Measurements from ENCODE around the gene PSORS1C1. TPM values are rescaled to one million over a fixed set of nuclear protein-coding genes. Genes with fewer than 3 reads are reported as not detected.

The PSORS1C1 gene
- total and polyA plus RNA-seq, 2 of the 4 experiments (the other 2 are of a cell fraction) = 0.36 to 1.1 TPM

DNA sequence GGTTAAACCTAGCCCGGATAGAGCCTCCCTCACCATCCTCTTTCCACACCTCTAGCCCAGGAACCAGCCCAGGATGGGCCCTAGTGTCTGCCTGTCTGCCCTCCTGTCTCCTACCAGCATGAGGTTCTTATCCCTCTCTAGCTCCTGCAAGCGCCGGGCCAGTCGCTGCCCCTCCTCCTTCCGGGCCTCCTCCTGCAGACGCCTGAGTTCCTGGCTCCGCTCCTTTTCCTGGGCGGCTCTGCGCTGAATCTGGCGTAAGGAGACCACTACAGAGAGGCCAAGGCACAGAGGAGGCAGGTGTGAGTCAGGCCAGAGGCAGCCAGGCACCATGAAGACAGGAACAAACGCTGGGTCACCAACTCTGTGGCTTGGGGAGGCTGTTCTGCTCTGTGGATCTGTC, 28.5 kb downstream of the PSORS1C1 start:
- Histone ChIP-seq H2BK5ac (ENCODE audit: low read depth, low read length, poor library complexity, severe bottlenecking) (peak overlapping the region; percentile 26), H3K9me3 (ENCODE audit: control insufficient read depth, insufficient read depth, low read length) (no peaks in the 10 kb centered on the region), H3K18ac (ENCODE audit: low read depth, low read length) (no peak overlapping the region), H3K4me1 (ENCODE audit: control insufficient read depth, insufficient read depth, low read length) (peaks cover 13% of the 10 kb centered on the region), H2BK15ac (ENCODE audit: low read depth, low read length) (no peak overlapping the region; the same call in 2 of the 3 replicates), H2BK20ac (ENCODE audit: low read depth, low read length) (no peak overlapping the region), H3K56ac (ENCODE audit: extremely low read depth, insufficient read depth, low read length) (no peak overlapping the region), H2AK5ac (ENCODE audit: low read depth, low read length) (no peak overlapping the region), H3K14ac (replicated peaks; ENCODE audit: low read depth, low read length) (peak overlapping the region; percentile 37; the same call in 1 of the 2 replicates), H3K36me3 (ENCODE audit: control insufficient read depth, insufficient read depth, low read length) (peaks cover 20% of the 10 kb centered on the region), H3K79me1 (ENCODE audit: low read depth in 1 of 2, low read length in 2 of 2) (no peaks in the 10 kb centered on the region), H3K9ac (ENCODE audit: low read depth, low read length) (0 out of 2 replicates have a peak overlapping the region, but pooled peaks have one; percentile 6), H4K5ac (ENCODE audit: low read depth, low read length) (no peak overlapping the region), H2AK9ac (replicated peaks; ENCODE audit: low read depth, low read length, poor library complexity) (peak overlapping the region; percentile 7), H3K27ac (ENCODE audit: insufficient read depth, low read length) (no peak overlapping the region), H2BK120ac (ENCODE audit: low read depth, low read length) (peak overlapping the region; percentile 39), H3K27me3 (ENCODE audit: control insufficient read depth, insufficient read depth, low read length) (no peaks in the 10 kb centered on the region), H3K4me3 (ENCODE audit: insufficient read depth, low read depth, low read length) (no peak overlapping the region), H4K8ac (ENCODE audit: low read depth in 2 of 2, low read length in 2 of 2) (peak overlapping the region in 1 of 2 experiments; percentile 37; a peak in 1 of 4 replicates), H2AFZ (replicated peaks; ENCODE audit: low read length, poor library complexity) (peak overlapping the region; percentile 53), H3K23ac (ENCODE audit: low read depth, low read length) (no peak overlapping the region), H3K4me2 (ENCODE audit: low read depth, low read length) (no peak overlapping the region), H3K4ac (ENCODE audit: low read depth, low read length) (0 out of 2 replicates have a peak overlapping the region, but pooled peaks have one; percentile 23), H4K91ac (ENCODE audit: insufficient read depth, low read depth, low read length) (no peak overlapping the region; the same call in 1 of the 2 replicates), H3K9me1 (ENCODE audit: insufficient read depth, low read length) (peaks cover 15% of the 10 kb centered on the region), H4K20me1 (ENCODE audit: insufficient read depth, low read length) (no peaks in the 10 kb centered on the region; the same call in 1 of the 2 replicates)
- dilution Hi-C loops (cut with HindIII; ENCODE audit: low sequenced_read_pairs, unreplicated experiment) (no loop called here), in situ Hi-C loops (cut with MboI; ENCODE audit: low sequenced_read_pairs) (no loop called here), intact Hi-C loops (cut with micrococcal nuclease) (no loop called here)
- TF ChIP-seq RAD21 (IDR thresholded peaks at IDR 0.05; ENCODE audit: low read length) (no peak), FOS (IDR thresholded peaks at IDR 0.05; ENCODE audit: low read depth, low read length) (no peak), RCOR1 (IDR thresholded peaks at IDR 0.05; ENCODE audit: insufficient replicate concordance, low read length) (no peak), MAZ (IDR thresholded peaks at IDR 0.05; ENCODE audit: borderline replicate concordance, low read depth, low read length) (no peak), MXI1 (IDR thresholded peaks at IDR 0.05; ENCODE audit: borderline replicate concordance, low read depth, low read length) (no peak), NFE2L2 (IDR thresholded peaks at IDR 0.05; ENCODE audit: low read depth, low read length) (no peak), RFX5 (IDR thresholded peaks at IDR 0.05; ENCODE audit: low read depth, low read length) (no peak), CEBPB (IDR thresholded peaks at IDR 0.05; ENCODE audit: low read depth, low read length) (peak; percentile 58; the same call in 1 of the 2 replicates), BHLHE40 (IDR thresholded peaks at IDR 0.05; ENCODE audit: low read depth, low read length) (0 out of 2 replicates have a peak, but pooled peaks have one; percentile 6), POLR2A (IDR thresholded peaks at IDR 0.05; ENCODE audit: low read depth, low read length) (no peak)
- TF ChIP-seq, protein P1, sequence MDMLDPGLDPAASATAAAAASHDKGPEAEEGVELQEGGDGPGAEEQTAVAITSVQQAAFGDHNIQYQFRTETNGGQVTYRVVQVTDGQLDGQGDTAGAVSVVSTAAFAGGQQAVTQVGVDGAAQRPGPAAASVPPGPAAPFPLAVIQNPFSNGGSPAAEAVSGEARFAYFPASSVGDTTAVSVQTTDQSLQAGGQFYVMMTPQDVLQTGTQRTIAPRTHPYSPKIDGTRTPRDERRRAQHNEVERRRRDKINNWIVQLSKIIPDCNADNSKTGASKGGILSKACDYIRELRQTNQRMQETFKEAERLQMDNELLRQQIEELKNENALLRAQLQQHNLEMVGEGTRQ (IDR thresholded peaks at IDR 0.05; ENCODE audit: low read depth, low read length) = no peak
- TF ChIP-seq, protein P2, sequence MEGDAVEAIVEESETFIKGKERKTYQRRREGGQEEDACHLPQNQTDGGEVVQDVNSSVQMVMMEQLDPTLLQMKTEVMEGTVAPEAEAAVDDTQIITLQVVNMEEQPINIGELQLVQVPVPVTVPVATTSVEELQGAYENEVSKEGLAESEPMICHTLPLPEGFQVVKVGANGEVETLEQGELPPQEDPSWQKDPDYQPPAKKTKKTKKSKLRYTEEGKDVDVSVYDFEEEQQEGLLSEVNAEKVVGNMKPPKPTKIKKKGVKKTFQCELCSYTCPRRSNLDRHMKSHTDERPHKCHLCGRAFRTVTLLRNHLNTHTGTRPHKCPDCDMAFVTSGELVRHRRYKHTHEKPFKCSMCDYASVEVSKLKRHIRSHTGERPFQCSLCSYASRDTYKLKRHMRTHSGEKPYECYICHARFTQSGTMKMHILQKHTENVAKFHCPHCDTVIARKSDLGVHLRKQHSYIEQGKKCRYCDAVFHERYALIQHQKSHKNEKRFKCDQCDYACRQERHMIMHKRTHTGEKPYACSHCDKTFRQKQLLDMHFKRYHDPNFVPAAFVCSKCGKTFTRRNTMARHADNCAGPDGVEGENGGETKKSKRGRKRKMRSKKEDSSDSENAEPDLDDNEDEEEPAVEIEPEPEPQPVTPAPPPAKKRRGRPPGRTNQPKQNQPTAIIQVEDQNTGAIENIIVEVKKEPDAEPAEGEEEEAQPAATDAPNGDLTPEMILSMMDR (conservative IDR thresholded peaks at IDR 0.05; ENCODE audit: low read depth, low read length) = no peak
- TF ChIP-seq, protein P3, sequence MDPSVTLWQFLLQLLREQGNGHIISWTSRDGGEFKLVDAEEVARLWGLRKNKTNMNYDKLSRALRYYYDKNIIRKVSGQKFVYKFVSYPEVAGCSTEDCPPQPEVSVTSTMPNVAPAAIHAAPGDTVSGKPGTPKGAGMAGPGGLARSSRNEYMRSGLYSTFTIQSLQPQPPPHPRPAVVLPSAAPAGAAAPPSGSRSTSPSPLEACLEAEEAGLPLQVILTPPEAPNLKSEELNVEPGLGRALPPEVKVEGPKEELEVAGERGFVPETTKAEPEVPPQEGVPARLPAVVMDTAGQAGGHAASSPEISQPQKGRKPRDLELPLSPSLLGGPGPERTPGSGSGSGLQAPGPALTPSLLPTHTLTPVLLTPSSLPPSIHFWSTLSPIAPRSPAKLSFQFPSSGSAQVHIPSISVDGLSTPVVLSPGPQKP (IDR thresholded peaks at IDR 0.05; ENCODE audit: borderline replicate concordance, low read depth, low read length) = no peak
- CTCF ChIA-PET = interaction anchor here (0.9 kb wide), 1 partner anchor 223 kb away, joined by 3 read pairs; no protein-coding TSS in a partner anchor
- no TSS peak for BruUV-seq (replicated peaks)
- WGBS, 2 experiments (ENCODE audit: extremely low coverage in 2 of 2, insufficient read length in 1 of 2) = no CpG with 5 or more reads among the region's 11 CpGs
- peak; percentile 78 for DNase-seq
- POLR2A ChIA-PET (ENCODE audit: unreplicated experiment) = interaction anchor here (0.5 kb wide), 1 partner anchor 59 kb away, joined by 3 read pairs; no protein-coding TSS in a partner anchor
- peak; percentile 87 for ATAC-seq (ENCODE audit: low read depth)
